Neutrophil (primary cell): ENCODE data around the gene STT3A.

Source experiments
- H3K27ac ChIP-seq: fragments of 200-600 bp; sonication (generic); 2 replicates; pipeline ENCODE4 v1.5.1; 2016; ENCODE audit warnings: mild to moderate bottlenecking, moderate library complexity
- H3K27me3 ChIP-seq: fragments of 200-600 bp; sonication (generic); 2 replicates; pipeline ENCODE4 v1.6.0; 2016; ENCODE audit warnings: mild to moderate bottlenecking
- H3K36me3 ChIP-seq: fragments of 200-600 bp; sonication (generic); 2 replicates; pipeline ENCODE4 v1.5.1; 2017
- H3K4me1 ChIP-seq, 2 experiments: fragments of 200-600 bp in 1 of 2; sonication (generic) in 1 of 2; 1 replicate in 1 of 2; 2 replicates in 1 of 2; pipeline versions ENCODE4 v1.5.1 to v1.6.1; 2013 to 2016; ENCODE audit warnings: low read depth in 1 of 2, low read length in 1 of 2, mild to moderate bottlenecking in 1 of 2, moderate library complexity in 1 of 2; ENCODE audit not compliant: control insufficient read depth in 1 of 2, insufficient read depth in 1 of 2
- H3K4me3 ChIP-seq, 2 experiments: fragments of 200-600 bp in 1 of 2; sonication (generic) in 1 of 2; 1 replicate in 1 of 2; 2 replicates in 1 of 2; pipeline ENCODE4 v1.5.1; 2013 to 2016; ENCODE audit warnings: low read depth in 1 of 2, low read length in 1 of 2, mild to moderate bottlenecking in 1 of 2, moderate library complexity in 1 of 2
- H3K9me3 ChIP-seq: fragments of 200-600 bp; sonication (generic); 2 replicates; pipeline ENCODE4 v1.5.1; 2016
- TF ChIP-seq, protein P1 (sequence below): fragments of 200-600 bp; sonication (generic); IDR thresholded peaks from 2 replicates; pipeline ENCODE4 v1.5.1; 2016; ENCODE audit warnings: antibody characterized with exemption

STT3A gene

DNA sequence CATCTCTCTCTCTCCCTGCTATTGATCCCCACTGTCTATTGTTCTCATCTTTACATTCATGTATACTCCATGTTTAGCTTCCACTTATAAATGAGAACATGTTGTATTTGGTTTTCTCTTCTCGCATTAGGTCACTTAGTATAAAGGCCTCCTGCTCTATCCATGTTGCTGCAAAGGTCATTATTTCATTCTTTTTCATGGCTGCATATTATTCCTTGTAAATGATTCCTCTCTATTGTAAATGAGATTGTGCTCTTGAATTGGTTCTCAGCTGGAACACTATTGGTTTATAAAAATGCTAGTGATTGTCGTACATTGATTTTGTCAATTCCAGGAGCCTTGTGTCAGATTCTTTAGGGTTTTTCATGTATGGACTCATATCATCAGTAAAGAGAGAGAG, 74.5 kb downstream of the STT3A start:
- no peak overlapping the region for H3K4me3 ChIP-seq
- TF ChIP-seq, protein P1, sequence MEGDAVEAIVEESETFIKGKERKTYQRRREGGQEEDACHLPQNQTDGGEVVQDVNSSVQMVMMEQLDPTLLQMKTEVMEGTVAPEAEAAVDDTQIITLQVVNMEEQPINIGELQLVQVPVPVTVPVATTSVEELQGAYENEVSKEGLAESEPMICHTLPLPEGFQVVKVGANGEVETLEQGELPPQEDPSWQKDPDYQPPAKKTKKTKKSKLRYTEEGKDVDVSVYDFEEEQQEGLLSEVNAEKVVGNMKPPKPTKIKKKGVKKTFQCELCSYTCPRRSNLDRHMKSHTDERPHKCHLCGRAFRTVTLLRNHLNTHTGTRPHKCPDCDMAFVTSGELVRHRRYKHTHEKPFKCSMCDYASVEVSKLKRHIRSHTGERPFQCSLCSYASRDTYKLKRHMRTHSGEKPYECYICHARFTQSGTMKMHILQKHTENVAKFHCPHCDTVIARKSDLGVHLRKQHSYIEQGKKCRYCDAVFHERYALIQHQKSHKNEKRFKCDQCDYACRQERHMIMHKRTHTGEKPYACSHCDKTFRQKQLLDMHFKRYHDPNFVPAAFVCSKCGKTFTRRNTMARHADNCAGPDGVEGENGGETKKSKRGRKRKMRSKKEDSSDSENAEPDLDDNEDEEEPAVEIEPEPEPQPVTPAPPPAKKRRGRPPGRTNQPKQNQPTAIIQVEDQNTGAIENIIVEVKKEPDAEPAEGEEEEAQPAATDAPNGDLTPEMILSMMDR = no peak

GRCh38 chr11:125670172-125670571, 77.5 kb downstream of the STT3A start:
- Histone ChIP-seq H3K36me3 (peaks cover 4% of the 10 kb centered on the region), H3K4me3 (no peak overlapping the region), H3K9me3 (no peaks in the 10 kb centered on the region), H3K4me1 (no peaks in the 10 kb centered on the region), H3K27ac (no peak overlapping the region), H3K27me3 (no peaks in the 10 kb centered on the region)
- TF ChIP-seq, protein P1 = no peak

More for the DNA sequence above, 74.5 kb downstream of the STT3A start:
- H3K27ac ChIP-seq = no peak overlapping the region
- H3K36me3 ChIP-seq = peaks cover 4% of the 10 kb centered on the region
- H3K4me1 ChIP-seq = no peaks in the 10 kb centered on the region
- no peaks in the 10 kb centered on the region for H3K27me3 ChIP-seq
- H3K9me3 ChIP-seq = no peaks in the 10 kb centered on the region

DNA sequence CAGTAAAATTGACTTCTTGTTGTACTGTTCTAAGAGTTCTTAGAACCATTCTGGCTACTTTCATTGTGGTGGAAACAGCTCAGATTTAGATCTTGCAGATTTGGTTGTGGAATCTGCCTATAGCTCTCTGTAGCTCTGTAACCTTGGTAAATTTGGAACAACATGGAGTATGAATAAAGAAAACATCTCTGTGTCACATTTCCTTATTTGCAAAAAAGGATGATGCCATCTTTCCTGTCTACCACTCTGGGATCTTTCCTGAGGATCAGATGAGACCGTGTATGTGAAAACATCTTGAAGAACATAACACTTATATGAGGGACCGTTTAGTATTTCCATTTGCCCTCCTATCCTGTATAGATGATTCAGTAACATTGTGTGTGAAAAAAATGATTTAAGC, 78.9 kb downstream of the STT3A start:
- Histone ChIP-seq H3K4me1 (no peaks in the 10 kb centered on the region), H3K27me3 (no peaks in the 10 kb centered on the region), H3K4me3 (no peak overlapping the region), H3K36me3 (peaks cover 12% of the 10 kb centered on the region), H3K9me3 (no peaks in the 10 kb centered on the region), H3K27ac (no peak overlapping the region)
- TF ChIP-seq, protein P1 = no peak
